GM12878 (cell line): ENCODE data around the gene SMAD4.

Experiments used
- BCL11A ChIP-seq: IDR thresholded peaks from 2 replicates; pipeline ENCODE4 v1.6.1; 2011; ENCODE audit warnings: low read depth, low read length
- CTCF ChIP-seq, 3 experiments: IDR thresholded peaks in 2 of 3; conservative IDR thresholded peaks in 1 of 3; 2 replicates each; pipeline ENCODE4 v1.5.1; 2011; ENCODE audit warnings: low read depth in 3 of 3, low read length in 3 of 3, mild to moderate bottlenecking in 3 of 3, control low read depth in 2 of 3, moderate library complexity in 2 of 3, inconsistent platforms in 1 of 3, mixed read lengths in 1 of 3; ENCODE audit not compliant: control insufficient read depth in 2 of 3, insufficient read depth in 1 of 3; ENCODE audit errors: extremely low read depth in 1 of 3
- EZH2 ChIP-seq: IDR thresholded peaks from 2 replicates; pipeline ENCODE4 v1.6.1; 2012; ENCODE audit warnings: low read depth, mild to moderate bottlenecking, control low read depth, inconsistent platforms, low read length, borderline replicate concordance; ENCODE audit not compliant: control insufficient read depth
- GABPA ChIP-seq: IDR thresholded peaks from 2 replicates; pipeline ENCODE4 v1.6.1; 2014; ENCODE audit warnings: antibody characterized with exemption, low read depth, mild to moderate bottlenecking, inconsistent platforms
- POLR2AphosphoS5 ChIP-seq: IDR thresholded peaks from 2 replicates; pipeline ENCODE4 v1.6.1; 2011; ENCODE audit warnings: mild to moderate bottlenecking, low read length, inconsistent platforms
- SMC3 ChIP-seq: IDR thresholded peaks from 2 replicates; pipeline ENCODE4 v1.6.1; 2011; ENCODE audit warnings: low read length, improper control_type of control experiment, borderline replicate concordance
- YY1 ChIP-seq: IDR thresholded peaks from 2 replicates; pipeline ENCODE4 v1.6.1; 2011; ENCODE audit warnings: low read depth, mild to moderate bottlenecking, low read length

- no peak for TF ChIP-seq YY1
- no peak for TF ChIP-seq POLR2AphosphoS5
- no peak for TF ChIP-seq CTCF (IDR thresholded peaks at IDR 0.05 in 2 of 3, conservative IDR thresholded peaks at IDR 0.05 in 1 of 3; ENCODE audit: control insufficient read depth in 2 of 3, extremely low read depth in 1 of 3, insufficient read depth in 1 of 3, low read depth in 3 of 3, low read length in 3 of 3)
- no peak for TF ChIP-seq GABPA
- no peak for TF ChIP-seq SMC3
- TF ChIP-seq BCL11A: no peak
- no peak for TF ChIP-seq EZH2
These were observed 22.8 kb upstream of the SMAD4 start for GRCh38 chr18:51006948-51007789.
